Measurements from ENCODE around the gene MOAP1.
"Not testable (repeated sequence)": the region's sequence is repeated elsewhere in the genome, so short reads cannot be mapped to it uniquely, and the experiment has no call there.

Gene MOAP1

DNA sequence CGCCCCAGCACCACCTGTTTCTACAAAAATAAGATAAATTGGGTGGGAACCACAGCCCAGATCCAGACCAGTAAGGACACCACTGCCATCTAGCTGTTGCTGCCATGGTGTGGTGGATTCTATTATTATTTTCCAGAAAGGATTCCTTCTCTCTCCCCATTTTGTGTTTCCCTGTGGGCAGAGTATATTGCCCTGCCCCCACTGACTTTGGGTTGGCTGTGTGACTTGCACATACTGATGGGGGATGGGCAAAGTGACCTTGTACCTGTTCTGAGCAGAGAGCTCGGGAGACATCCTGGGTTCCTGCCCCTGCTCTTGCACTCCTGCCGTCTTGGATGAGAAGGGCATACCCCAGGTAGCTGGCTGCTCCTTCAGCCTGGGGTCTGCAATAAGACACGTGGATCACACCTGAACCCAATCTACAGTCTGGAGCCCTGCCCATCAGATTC is 24.3 kb downstream of the MOAP1 start:
- Histone ChIP-seq H3K4me1 (ENCODE audit: control insufficient read depth, insufficient read depth, low read length) (peaks cover 5% of the 10 kb centered on the region), H3K4me3 (ENCODE audit: low read depth, low read length) (no peak overlapping the region), H3K27ac (ENCODE audit: low read depth, low read length) (no peak overlapping the region), H3K9me3 (ENCODE audit: control insufficient read depth, insufficient read depth, low read depth, low read length) (no peaks in the 10 kb centered on the region), H3K36me3 (ENCODE audit: control insufficient read depth, insufficient read depth, low read length) (no peaks in the 10 kb centered on the region), H3K9ac (ENCODE audit: low read length) (no peak overlapping the region), H3K27me3 (ENCODE audit: control insufficient read depth, insufficient read depth, low read length) (no peaks in the 10 kb centered on the region)

DNA sequence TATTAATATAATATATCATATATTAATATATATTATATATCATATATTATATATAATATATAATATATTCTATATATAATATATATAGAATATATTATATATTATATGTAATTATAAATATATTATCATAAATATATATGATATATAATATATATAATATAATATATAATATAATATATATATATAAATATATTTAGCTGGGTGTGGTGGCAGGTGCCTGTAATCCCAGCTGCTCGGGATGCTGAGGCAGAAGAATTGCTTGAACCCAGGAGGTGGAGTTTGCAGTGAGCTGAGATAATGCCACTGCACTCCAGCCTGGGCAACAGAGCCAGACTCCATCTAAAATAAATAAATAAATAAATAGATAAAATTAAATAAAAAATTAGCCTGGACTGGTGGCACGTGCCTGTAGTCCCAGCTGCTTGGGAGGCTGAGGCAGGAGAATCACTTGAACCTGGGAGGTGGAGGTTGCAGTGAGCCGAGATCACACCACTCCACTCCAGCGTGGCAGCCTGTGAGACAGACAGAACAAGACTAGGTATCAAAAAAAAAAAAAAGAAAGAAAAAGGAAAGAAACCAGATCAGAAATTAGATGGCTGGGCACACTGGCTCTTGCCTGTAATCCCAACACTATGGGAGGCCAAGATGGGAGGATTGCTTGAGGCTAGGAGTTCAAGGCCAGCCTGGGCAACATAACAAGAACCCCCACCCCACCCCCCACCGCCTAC is 24.9 kb downstream of the MOAP1 start:
- not testable (repeated sequence) for H3K4me1 ChIP-seq (ENCODE audit: control insufficient read depth, insufficient read depth, low read length); H3K9me3 ChIP-seq (ENCODE audit: control insufficient read depth, insufficient read depth, low read depth, low read length); H3K4me3 ChIP-seq (ENCODE audit: low read depth, low read length); H3K27ac ChIP-seq (ENCODE audit: low read depth, low read length); H3K27me3 ChIP-seq (ENCODE audit: control insufficient read depth, insufficient read depth, low read length); H3K9ac ChIP-seq (ENCODE audit: low read length); H3K36me3 ChIP-seq (ENCODE audit: control insufficient read depth, insufficient read depth, low read length)

DNA sequence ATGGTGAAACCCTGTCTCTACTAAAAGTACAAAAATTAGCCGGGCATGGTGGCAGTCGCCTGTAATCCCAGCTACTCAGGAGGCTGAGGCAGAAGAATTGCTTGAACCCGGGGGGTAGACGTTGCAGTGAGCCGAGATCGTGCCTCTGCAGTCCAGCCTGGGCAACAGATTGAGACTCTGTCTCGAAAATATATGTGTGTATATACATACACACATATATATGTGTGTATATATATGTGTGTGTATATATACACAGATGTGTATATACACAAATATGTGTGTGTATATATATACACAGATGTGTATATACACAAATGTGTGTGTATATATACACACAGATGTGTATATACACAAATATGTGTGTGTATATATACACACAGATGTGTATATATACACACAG is 26.3 kb downstream of the MOAP1 start:
- not testable (repeated sequence) for H3K27ac ChIP-seq (ENCODE audit: low read depth, low read length); H3K9me3 ChIP-seq (ENCODE audit: control insufficient read depth, insufficient read depth, low read depth, low read length); H3K9ac ChIP-seq (ENCODE audit: low read length); H3K4me3 ChIP-seq (ENCODE audit: low read depth, low read length); H3K27me3 ChIP-seq (ENCODE audit: control insufficient read depth, insufficient read depth, low read length); H3K36me3 ChIP-seq (ENCODE audit: control insufficient read depth, insufficient read depth, low read length); H3K4me1 ChIP-seq (ENCODE audit: control insufficient read depth, insufficient read depth, low read length)

DNA sequence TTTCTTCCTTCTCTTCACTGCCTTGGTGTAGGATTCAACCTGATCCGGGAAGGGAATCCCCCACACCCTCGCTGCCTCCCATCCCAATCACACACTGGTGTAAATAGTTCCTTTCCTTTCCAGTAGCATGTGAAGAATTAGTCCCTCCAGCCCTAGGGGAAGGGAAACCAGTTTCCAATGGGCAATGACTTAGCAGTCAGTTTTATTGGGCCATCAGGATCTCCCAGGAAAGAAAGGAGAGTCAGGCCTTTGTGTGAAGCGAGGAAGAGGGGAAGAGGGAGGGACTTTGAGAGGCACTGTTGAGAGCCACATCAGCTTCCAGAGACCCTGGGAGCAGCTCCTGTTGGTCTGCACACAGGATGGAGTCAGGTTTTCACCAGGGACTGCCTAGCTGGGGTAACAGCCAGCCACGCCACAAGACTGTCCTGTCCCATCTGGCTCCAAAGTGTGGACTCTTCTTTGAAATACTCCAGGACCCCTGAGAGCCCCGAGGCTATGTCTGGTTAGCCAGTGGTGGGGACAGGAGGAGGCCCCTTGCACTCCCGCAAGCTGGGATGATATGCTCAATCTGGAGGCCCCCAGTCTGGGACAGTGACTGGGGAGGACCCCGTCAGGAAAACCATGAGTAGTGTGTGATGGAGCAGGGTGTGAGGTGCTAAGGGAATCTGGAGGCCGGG is 27.9 kb downstream of the MOAP1 start:
- peaks cover 5% of the 10 kb centered on the region for H3K4me1 ChIP-seq (ENCODE audit: control insufficient read depth, insufficient read depth, low read length)
- no peak overlapping the region for H3K27ac ChIP-seq (ENCODE audit: low read depth, low read length)
- no peaks in the 10 kb centered on the region for H3K36me3 ChIP-seq (ENCODE audit: control insufficient read depth, insufficient read depth, low read length)
- H3K9ac ChIP-seq (ENCODE audit: low read length): no peak overlapping the region
- H3K4me3 ChIP-seq (ENCODE audit: low read depth, low read length): no peak overlapping the region
- H3K9me3 ChIP-seq (ENCODE audit: control insufficient read depth, insufficient read depth, low read depth, low read length): no peaks in the 10 kb centered on the region
- H3K27me3 ChIP-seq (ENCODE audit: control insufficient read depth, insufficient read depth, low read length): no peaks in the 10 kb centered on the region

DNA sequence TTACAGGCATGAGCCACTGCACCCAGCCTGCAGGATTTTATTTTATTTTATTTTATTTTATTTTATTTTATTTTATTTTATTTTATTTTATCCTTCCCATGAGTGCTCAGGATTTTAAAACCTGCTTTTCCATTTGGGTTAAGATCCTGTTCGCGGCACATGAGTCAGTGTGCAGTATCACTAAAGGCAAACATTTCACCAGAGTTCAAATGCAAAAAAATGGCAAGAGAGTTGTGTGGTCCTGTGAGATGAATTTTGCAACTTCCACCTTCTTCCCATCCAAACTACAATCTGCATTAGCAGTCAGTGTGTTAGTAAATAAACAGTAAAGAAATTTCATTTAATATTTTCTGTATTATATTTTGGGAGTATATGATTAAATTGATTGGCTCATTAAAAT is 29.0 kb downstream of the MOAP1 start:
- Histone ChIP-seq H3K4me3 (ENCODE audit: low read depth, low read length) (no peak overlapping the region), H3K36me3 (ENCODE audit: control insufficient read depth, insufficient read depth, low read length) (no peaks in the 10 kb centered on the region), H3K4me1 (ENCODE audit: control insufficient read depth, insufficient read depth, low read length) (peaks cover 5% of the 10 kb centered on the region), H3K27ac (ENCODE audit: low read depth, low read length) (no peak overlapping the region), H3K9me3 (ENCODE audit: control insufficient read depth, insufficient read depth, low read depth, low read length) (no peaks in the 10 kb centered on the region), H3K9ac (ENCODE audit: low read length) (no peak overlapping the region), H3K27me3 (ENCODE audit: control insufficient read depth, insufficient read depth, low read length) (no peaks in the 10 kb centered on the region)

DNA sequence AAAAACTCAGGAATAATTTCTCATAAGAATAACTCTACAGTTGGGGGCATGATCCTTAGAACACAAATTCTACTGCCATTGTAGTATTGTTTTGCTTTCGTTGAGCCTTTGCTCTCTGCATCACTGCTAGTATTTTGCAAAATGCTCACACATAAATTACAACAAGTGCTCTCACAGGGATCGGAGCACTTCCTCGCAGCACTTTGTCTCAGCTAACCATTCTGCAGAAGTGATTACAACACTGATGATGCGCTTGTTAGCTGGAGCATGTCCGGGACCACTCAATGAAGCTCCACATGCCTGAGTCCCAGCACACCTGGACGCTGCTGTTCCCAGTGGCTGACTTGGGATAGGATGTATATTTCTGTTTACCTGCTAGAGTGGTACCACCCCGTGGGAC is 31.6 kb downstream of the MOAP1 start:
- Histone ChIP-seq H3K4me3 (ENCODE audit: low read depth, low read length) (no peak overlapping the region), H3K9me3 (ENCODE audit: control insufficient read depth, insufficient read depth, low read depth, low read length) (no peaks in the 10 kb centered on the region), H3K9ac (ENCODE audit: low read length) (no peak overlapping the region), H3K4me1 (ENCODE audit: control insufficient read depth, insufficient read depth, low read length) (no peaks in the 10 kb centered on the region; the same call in 1 of the 2 replicates), H3K36me3 (ENCODE audit: control insufficient read depth, insufficient read depth, low read length) (no peaks in the 10 kb centered on the region), H3K27me3 (ENCODE audit: control insufficient read depth, insufficient read depth, low read length) (no peaks in the 10 kb centered on the region), H3K27ac (ENCODE audit: low read depth, low read length) (no peak overlapping the region)

DNA sequence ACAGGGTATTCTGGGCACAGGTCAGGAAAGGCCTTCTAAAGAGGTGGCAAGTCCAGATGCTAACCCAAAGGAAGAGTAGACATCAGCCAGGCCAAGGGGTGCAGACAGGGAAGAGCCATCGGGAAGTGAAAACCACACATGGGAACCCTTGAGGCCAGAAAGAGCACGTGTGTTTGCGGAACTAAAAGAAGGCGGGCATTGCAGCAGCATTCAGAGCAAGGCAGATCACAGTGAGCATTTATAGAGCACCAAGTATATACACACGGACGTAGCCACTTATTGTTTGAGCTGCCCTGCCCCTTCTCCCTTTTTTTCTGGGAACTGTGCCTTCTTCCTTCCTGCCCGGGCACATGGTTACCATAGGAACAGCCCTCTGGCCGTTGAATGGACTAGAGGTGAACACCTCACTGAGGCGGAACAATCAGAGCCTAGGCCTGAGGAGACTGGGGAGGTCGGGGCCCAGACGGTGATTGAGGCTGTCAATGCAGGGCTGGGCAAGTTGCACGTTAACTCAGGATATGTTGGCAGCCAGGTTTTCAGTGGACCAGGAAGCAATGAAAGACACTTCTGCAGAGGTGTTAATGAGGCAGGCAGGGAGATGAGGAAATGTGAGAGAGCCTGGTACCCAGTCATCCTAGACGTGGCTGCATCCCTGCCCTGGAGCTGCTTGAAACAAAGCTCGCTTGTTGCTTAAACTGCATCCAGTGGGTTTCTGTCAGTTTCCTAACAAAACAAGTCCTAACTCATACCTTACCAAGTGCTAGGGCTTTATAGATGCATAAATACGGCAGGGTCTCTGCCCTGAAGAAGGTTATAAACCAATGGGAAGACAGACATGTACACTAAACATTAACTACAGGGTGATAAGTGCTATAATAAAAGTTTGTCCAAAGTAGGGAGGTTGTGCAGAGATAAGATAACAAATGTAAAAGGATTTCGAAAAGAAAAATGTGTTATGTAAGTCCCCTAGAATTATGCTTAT is 34.2 kb downstream of the MOAP1 start:
- no peaks in the 10 kb centered on the region for H3K27me3 ChIP-seq (ENCODE audit: control insufficient read depth, insufficient read depth, low read length)
- no peaks in the 10 kb centered on the region for H3K9me3 ChIP-seq (ENCODE audit: control insufficient read depth, insufficient read depth, low read depth, low read length)
- no peak overlapping the region for H3K27ac ChIP-seq (ENCODE audit: low read depth, low read length)
- H3K4me3 ChIP-seq (ENCODE audit: low read depth, low read length): no peak overlapping the region
- H3K4me1 ChIP-seq (ENCODE audit: control insufficient read depth, insufficient read depth, low read length): no peaks in the 10 kb centered on the region
- H3K9ac ChIP-seq (ENCODE audit: low read length): no peak overlapping the region
- H3K36me3 ChIP-seq (ENCODE audit: control insufficient read depth, insufficient read depth, low read length): no peaks in the 10 kb centered on the region

DNA sequence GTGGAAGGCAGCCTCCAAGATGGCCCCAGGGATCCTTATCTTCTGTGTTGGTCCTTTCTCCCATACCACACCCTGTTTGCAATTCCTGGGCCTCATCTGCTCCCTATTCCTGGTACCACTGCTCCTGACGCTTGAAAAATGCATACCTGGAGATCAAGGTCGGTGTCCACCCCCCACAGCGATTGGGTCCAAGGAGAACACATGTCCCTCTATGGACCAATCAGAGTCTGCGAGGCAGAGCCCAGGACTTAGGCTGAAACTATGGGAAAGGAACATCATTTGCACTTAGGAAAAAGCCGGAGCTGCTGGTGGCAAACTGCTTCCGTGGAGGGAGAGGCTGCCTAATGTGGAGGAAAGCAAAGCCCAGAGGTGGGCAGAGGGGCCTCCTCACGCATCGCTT is 35.7 kb downstream of the MOAP1 start:
- no peaks in the 10 kb centered on the region for H3K27me3 ChIP-seq (ENCODE audit: control insufficient read depth, insufficient read depth, low read length)
- H3K9ac ChIP-seq (ENCODE audit: low read length): no peak overlapping the region
- H3K4me1 ChIP-seq (ENCODE audit: control insufficient read depth, insufficient read depth, low read length): no peaks in the 10 kb centered on the region
- no peak overlapping the region for H3K27ac ChIP-seq (ENCODE audit: low read depth, low read length)
- H3K4me3 ChIP-seq (ENCODE audit: low read depth, low read length): no peak overlapping the region
- H3K9me3 ChIP-seq (ENCODE audit: control insufficient read depth, insufficient read depth, low read depth, low read length): no peaks in the 10 kb centered on the region
- H3K36me3 ChIP-seq (ENCODE audit: control insufficient read depth, insufficient read depth, low read length): no peaks in the 10 kb centered on the region

DNA sequence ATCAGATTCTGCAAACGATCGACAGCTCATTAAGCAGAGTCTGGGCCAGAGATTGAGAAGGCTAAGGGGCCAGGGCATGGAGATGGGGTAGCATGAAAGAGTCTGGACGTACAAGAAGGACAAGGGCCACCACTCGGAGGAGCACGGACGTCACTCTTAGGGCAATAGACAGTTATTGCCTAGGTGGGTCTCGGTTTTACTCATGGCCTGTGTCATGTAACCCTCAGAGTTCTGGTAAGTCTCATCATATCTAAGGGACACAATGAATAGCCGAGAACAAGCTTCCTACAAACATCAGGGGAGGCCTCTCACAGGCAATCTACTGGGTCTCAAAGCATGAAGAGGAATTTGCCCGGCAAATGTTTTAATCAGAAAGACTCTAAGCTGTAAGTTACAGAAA is 38.6 kb downstream of the MOAP1 start:
- Histone ChIP-seq H3K9ac (ENCODE audit: low read length) (no peak overlapping the region), H3K36me3 (ENCODE audit: control insufficient read depth, insufficient read depth, low read length) (no peaks in the 10 kb centered on the region), H3K27me3 (ENCODE audit: control insufficient read depth, insufficient read depth, low read length) (no peaks in the 10 kb centered on the region), H3K27ac (ENCODE audit: low read depth, low read length) (no peak overlapping the region), H3K4me1 (ENCODE audit: control insufficient read depth, insufficient read depth, low read length) (no peaks in the 10 kb centered on the region), H3K9me3 (ENCODE audit: control insufficient read depth, insufficient read depth, low read depth, low read length) (no peaks in the 10 kb centered on the region), H3K4me3 (ENCODE audit: low read depth, low read length) (no peak overlapping the region)

DNA sequence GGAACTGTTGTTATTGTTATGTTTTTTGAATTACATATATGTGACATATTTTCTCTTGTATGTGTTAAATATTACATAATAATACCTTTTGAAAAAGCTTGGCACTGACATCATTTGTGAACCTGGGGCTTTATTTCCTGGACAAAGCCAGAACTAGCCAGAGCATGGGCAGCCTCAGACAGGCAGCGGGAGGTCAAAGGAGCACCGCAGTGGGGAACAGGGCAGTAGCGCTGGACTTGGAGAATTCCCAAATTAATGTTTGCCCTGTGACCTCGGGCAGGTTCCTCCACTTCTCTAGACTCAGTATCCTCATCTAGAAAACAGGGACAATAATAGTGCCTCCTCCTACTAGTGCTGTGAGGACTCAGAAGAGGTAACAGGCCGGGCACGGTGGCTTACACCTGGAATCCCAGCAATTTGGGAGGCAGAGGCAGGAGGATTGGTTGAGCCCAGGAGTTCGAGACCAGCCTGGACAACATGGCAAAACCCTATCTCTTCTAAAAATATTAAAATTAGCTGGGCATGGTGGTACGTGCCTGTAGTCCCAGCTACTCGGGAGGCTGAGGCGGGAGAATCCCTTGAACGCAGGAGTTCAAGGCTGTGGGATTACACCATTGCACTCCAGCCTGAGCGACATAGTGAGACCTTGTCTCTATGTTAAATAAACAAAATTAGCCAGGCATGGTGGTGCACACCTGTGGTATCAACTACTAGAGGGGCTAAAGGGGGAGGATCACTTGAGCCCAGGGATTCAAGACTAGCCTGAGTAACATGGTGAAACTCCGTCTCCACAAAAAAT is 41.6 kb downstream of the MOAP1 start:
- Histone ChIP-seq H3K4me3 (ENCODE audit: low read depth, low read length) (no peak overlapping the region), H3K27ac (ENCODE audit: low read depth, low read length) (no peak overlapping the region), H3K9me3 (ENCODE audit: control insufficient read depth, insufficient read depth, low read depth, low read length) (no peaks in the 10 kb centered on the region), H3K4me1 (ENCODE audit: control insufficient read depth, insufficient read depth, low read length) (no peaks in the 10 kb centered on the region), H3K9ac (ENCODE audit: low read length) (no peak overlapping the region), H3K36me3 (ENCODE audit: control insufficient read depth, insufficient read depth, low read length) (no peaks in the 10 kb centered on the region), H3K27me3 (ENCODE audit: control insufficient read depth, insufficient read depth, low read length) (no peaks in the 10 kb centered on the region)

All from HUES6 (cell line).